ENCODE measurements around the gene MYH9.

MYH9 gene

GRCh38 chr22:36387959-36388726, at the start of gene MYH9:
Gene MYH9, minus strand, starts transcription at chr22:36387967. Its CDS starts 38,731 bp downstream, at chr22:36349236.
- Histone ChIP-seq H3K9ac (peak within 1 kb of the TSS; percentile 13), H3K27ac (peak within 1 kb of the TSS; percentile 79), H3K79me2 (peaks cover 13% of the 10 kb centered on the region), H3K27me3 (ENCODE audit: control insufficient read depth, insufficient read depth, low read length) (no peaks in the 10 kb centered on the region), H3K4me1 (peaks cover 10% of the 10 kb centered on the region), H3K4me3 (ENCODE audit: low read depth, low read length) (peak within 1 kb of the TSS; percentile 71), H3K36me3 (ENCODE audit: control insufficient read depth, insufficient read depth, low read length) (no peaks in the 10 kb centered on the region), H3K9me3 (ENCODE audit: control insufficient read depth, low read length) (no peaks in the 10 kb centered on the region), H2AFZ (peak within 1 kb of the TSS; percentile 75), H3K4me2 (ENCODE audit: low read length) (peak within 1 kb of the TSS; percentile 91)
- no peak for TF ChIP-seq CTCF (IDR thresholded peaks at IDR 0.05)

GRCh38 chr22:36435516-36436415, 48.0 kb upstream of the MYH9 start:
- Histone ChIP-seq H3K4me2 (ENCODE audit: low read length) (no peak overlapping the region), H3K9me3 (ENCODE audit: control insufficient read depth, low read length) (no peaks in the 10 kb centered on the region), H3K9ac (no peak overlapping the region), H2AFZ (no peak overlapping the region), H3K27ac (no peak overlapping the region), H3K4me3 (ENCODE audit: low read depth, low read length) (no peak overlapping the region), H3K4me1 (no peaks in the 10 kb centered on the region), H3K79me2 (no peaks in the 10 kb centered on the region), H3K27me3 (ENCODE audit: control insufficient read depth, insufficient read depth, low read length) (no peaks in the 10 kb centered on the region), H3K36me3 (ENCODE audit: control insufficient read depth, insufficient read depth, low read length) (no peaks in the 10 kb centered on the region)
- no peak for TF ChIP-seq CTCF (IDR thresholded peaks at IDR 0.05)

- Histone ChIP-seq H3K4me1 (no peaks in the 10 kb centered on the region), H3K79me2 (no peaks in the 10 kb centered on the region), H3K4me3 (ENCODE audit: low read depth, low read length) (no peak overlapping the region), H3K27ac (no peak overlapping the region), H3K36me3 (ENCODE audit: control insufficient read depth, insufficient read depth, low read length) (no peaks in the 10 kb centered on the region), H3K4me2 (ENCODE audit: low read length) (no peak overlapping the region), H3K9me3 (ENCODE audit: control insufficient read depth, low read length) (no peaks in the 10 kb centered on the region), H3K27me3 (ENCODE audit: control insufficient read depth, insufficient read depth, low read length) (no peaks in the 10 kb centered on the region), H2AFZ (peak overlapping the region; percentile 53), H3K9ac (no peak overlapping the region)
- no peak for TF ChIP-seq CTCF (IDR thresholded peaks at IDR 0.05)
Observed at GRCh38 chr22:36433318-36434231, 45.8 kb upstream of the MYH9 start.

GRCh38 chr22:36432592-36433317, 45.0 kb upstream of the MYH9 start:
- H3K79me2 ChIP-seq: no peaks in the 10 kb centered on the region
- no peak overlapping the region for H3K27ac ChIP-seq
- H3K36me3 ChIP-seq (ENCODE audit: control insufficient read depth, insufficient read depth, low read length): no peaks in the 10 kb centered on the region
- H3K27me3 ChIP-seq (ENCODE audit: control insufficient read depth, insufficient read depth, low read length): no peaks in the 10 kb centered on the region
- no peak overlapping the region for H3K4me2 ChIP-seq (ENCODE audit: low read length)
- no peak overlapping the region for H2AFZ ChIP-seq
- H3K9me3 ChIP-seq (ENCODE audit: control insufficient read depth, low read length): no peaks in the 10 kb centered on the region
- no peak for TF ChIP-seq CTCF (IDR thresholded peaks at IDR 0.05)
- H3K9ac ChIP-seq: no peak overlapping the region
- H3K4me1 ChIP-seq: no peaks in the 10 kb centered on the region
- H3K4me3 ChIP-seq (ENCODE audit: low read depth, low read length): no peak overlapping the region

Data from parathyroid adenoma (tissue), 2 donors.